ENCODE measurements around the gene SDF2. TPM values are rescaled to one million over a fixed set of nuclear protein-coding genes. Genes with fewer than 3 reads are reported as not detected.

Gene SDF2
- total and polyA plus RNA-seq, 9 of the 15 experiments (the other 6 are each of a cell fraction or from before 2014, with no cell fraction given), result 41.2 to 132 (median 65.6) TPM

DNA sequence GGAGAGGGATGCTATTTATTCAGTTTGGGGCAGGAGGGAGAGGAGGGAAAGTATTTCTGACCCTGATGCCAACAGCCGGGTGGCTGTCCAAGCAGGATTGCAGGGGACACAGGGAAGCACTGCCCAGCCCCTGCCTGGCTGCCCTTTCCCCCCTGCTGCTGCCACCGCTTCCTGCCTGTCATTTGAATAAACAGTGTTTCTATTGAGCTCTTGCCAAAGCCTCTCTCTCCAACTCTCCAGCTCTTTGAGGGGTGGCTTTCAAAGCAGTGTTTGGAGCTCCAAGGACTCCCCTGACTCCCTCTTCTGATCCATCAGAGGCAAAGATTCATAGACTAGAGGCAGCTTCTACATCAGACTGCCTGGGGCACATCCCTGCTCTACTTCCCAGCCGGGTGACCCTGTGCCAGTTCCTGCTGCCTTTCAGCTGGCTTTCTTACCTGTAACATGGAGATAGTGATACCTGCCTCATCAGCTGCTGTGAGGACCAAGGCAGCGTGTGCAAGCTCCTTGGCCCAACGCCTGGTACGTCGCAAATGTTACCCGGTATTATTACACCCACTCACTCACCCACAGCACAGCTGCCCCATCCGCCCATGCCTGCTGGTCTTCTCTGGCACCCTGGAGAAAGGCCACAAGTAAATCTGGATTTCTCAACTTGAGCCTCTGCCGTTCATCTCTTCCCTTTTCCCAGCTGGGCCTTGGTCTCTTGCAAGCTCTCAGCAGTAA lies 40.5 kb upstream of the SDF2 start:
- BruUV-seq (replicated peaks), result no TSS peak
- no peak for ATAC-seq
- intact Hi-C loops (cut with micrococcal nuclease), result no loop called here
- Histone ChIP-seq H4K20me1 (replicated peaks; ENCODE audit: control insufficient read depth, insufficient read depth, low read length) (no peaks in the 10 kb centered on the region; the same call in 1 of the 2 replicates), H3K36me3 (ENCODE audit: control insufficient read depth, insufficient read depth, low read length) (peaks cover 80% of the 10 kb centered on the region), H3K9me3 (replicated peaks; ENCODE audit: control insufficient read depth, insufficient read depth, low read depth, low read length) (no peaks in the 10 kb centered on the region), H3K9ac (ENCODE audit: insufficient read depth in 1 of 2, low read depth in 2 of 2, low read length in 2 of 2) (peak overlapping the region in 1 of 2 experiments; percentile 69; a peak in 1 of 4 replicates), H3K27me3 (ENCODE audit: control insufficient read depth in 2 of 2, insufficient read depth in 2 of 2, low read length in 2 of 2) (no peaks in the 10 kb centered on the region), H3K9me1 (ENCODE audit: control insufficient read depth, insufficient read depth, low read length) (no peaks in the 10 kb centered on the region), H3K27ac (ENCODE audit: extremely low read depth, low read depth, low read length) (no peak overlapping the region), H3K4me2 (ENCODE audit: insufficient read depth, low read length) (no peak overlapping the region), H3K4me1 (replicated peaks in 1 of 2; ENCODE audit: control insufficient read depth in 2 of 2, insufficient read depth in 2 of 2, low read length in 2 of 2) (peaks cover 2 to 7% of the 10 kb centered on the region in 2 experiments; a peak in 3 of 5 replicates), H3K4me3 (no peak overlapping the region), H2AFZ (ENCODE audit: low read depth, low read length) (no peak overlapping the region), H3K79me2 (ENCODE audit: control insufficient read depth, insufficient read depth, low read length) (no peaks in the 10 kb centered on the region)
- POLR2A ChIA-PET, result interaction anchor here (0.6 to 4.0 kb wide), 19 partner anchors 8 to 522 kb away, joined by 3 to 27 read pairs (median 3); partner anchors contain the start of genes PROCA1, RPL23A, SDF2 and SUPT6H
- TF ChIP-seq POLR2G (IDR thresholded peaks at IDR 0.05; ENCODE audit: low read depth, low read length) (0 out of 2 replicates have a peak, but pooled peaks have one; percentile 17), SRSF3 (IDR thresholded peaks at IDR 0.05; ENCODE audit: insufficient read depth, low read length) (no peak)
- TF ChIP-seq, protein P1, sequence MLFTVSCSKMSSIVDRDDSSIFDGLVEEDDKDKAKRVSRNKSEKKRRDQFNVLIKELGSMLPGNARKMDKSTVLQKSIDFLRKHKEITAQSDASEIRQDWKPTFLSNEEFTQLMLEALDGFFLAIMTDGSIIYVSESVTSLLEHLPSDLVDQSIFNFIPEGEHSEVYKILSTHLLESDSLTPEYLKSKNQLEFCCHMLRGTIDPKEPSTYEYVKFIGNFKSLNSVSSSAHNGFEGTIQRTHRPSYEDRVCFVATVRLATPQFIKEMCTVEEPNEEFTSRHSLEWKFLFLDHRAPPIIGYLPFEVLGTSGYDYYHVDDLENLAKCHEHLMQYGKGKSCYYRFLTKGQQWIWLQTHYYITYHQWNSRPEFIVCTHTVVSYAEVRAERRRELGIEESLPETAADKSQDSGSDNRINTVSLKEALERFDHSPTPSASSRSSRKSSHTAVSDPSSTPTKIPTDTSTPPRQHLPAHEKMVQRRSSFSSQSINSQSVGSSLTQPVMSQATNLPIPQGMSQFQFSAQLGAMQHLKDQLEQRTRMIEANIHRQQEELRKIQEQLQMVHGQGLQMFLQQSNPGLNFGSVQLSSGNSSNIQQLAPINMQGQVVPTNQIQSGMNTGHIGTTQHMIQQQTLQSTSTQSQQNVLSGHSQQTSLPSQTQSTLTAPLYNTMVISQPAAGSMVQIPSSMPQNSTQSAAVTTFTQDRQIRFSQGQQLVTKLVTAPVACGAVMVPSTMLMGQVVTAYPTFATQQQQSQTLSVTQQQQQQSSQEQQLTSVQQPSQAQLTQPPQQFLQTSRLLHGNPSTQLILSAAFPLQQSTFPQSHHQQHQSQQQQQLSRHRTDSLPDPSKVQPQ (CRISPR knock-in tag; IDR thresholded peaks at IDR 0.05; ENCODE audit: borderline replicate concordance), result no peak
- FAIRE-seq, result no peak
- no peak for DNase-seq (ENCODE audit: extremely low read depth in 1 of 4, low spot score in 3 of 4)
- WGBS (ENCODE audit: insufficient coverage, low coverage, missing lambda C conversion rate), result 93% methylated on average over 10 of the region's 10 CpGs
- CTCF ChIA-PET (ENCODE audit: low intra/inter-chr PET ratio), result no interaction called here
- in situ Hi-C loops (cut with MboI), result no loop called here
